ENCODE measurements around the gene GUSB. TPM values are rescaled to one million over a fixed set of nuclear protein-coding genes. Genes with fewer than 3 reads are reported as not detected.

Gene GUSB
- total and polyA plus RNA-seq, 2 of the 8 experiments (the other 6 are each of a cell fraction or from before 2014, with no cell fraction given): 43.6 to 71.3 TPM

DNA sequence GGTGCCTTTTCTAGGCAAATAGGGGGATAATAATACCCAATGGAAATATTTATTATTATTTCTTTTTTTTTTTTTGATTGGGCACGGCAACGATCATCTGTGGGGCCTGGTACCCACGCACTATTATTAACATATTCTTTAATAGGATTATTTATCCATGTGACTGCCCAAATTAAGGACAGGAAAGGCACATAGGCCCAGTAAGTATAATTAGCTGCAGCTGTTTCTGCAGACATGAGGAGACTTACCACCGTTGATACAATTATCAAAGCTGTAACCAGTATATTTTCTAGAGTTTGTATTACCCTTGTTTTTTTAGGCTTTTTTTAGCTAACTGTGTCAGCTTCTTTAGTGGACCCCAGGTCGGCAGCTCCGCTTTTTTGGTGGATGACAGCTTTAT is 25.2 kb upstream of the GUSB start:
- Histone ChIP-seq H2BK120ac (replicated peaks; ENCODE audit: low read depth, low read length) (no peak overlapping the region), H3K4me2 (ENCODE audit: insufficient read depth in 1 of 2, low read depth in 2 of 2, low read length in 2 of 2) (no peak overlapping the region), H4K8ac (ENCODE audit: extremely low read depth, insufficient read depth, low read length) (no peak overlapping the region), H3K36me3 (ENCODE audit: control insufficient read depth in 2 of 4, insufficient read depth in 4 of 4, low read length in 3 of 4) (no peaks in the 10 kb centered on the region), H3K18ac (ENCODE audit: extremely low read depth, low read length) (no peak overlapping the region), H2AK5ac (ENCODE audit: low read depth, low read length) (no peak overlapping the region), H2BK12ac (ENCODE audit: low read depth, low read length) (no peak overlapping the region), H3K27me3 (replicated peaks in 1 of 4; ENCODE audit: control insufficient read depth in 3 of 4, extremely low read depth in 1 of 4, insufficient read depth in 3 of 4, low read length in 3 of 4) (no peaks in the 10 kb centered on the region), H3K23ac (ENCODE audit: insufficient read length) (no peak overlapping the region), H2BK15ac (ENCODE audit: low read length) (no peak overlapping the region), H2BK20ac (ENCODE audit: low read length) (no peak overlapping the region), H3K79me1 (ENCODE audit: low read depth, low read length) (no peaks in the 10 kb centered on the region), H3K56ac (replicated peaks; ENCODE audit: insufficient read length, low read depth, low read length) (no peak overlapping the region), H3K4me3 (ENCODE audit: extremely low read depth in 1 of 4, insufficient read depth in 2 of 4, low read depth in 3 of 4, low read length in 4 of 4) (no peak overlapping the region), H3K23me2 (ENCODE audit: low read depth, low read length) (no peaks in the 10 kb centered on the region), H2AFZ (ENCODE audit: low read length) (no peak overlapping the region), H3K14ac (ENCODE audit: insufficient read length) (no peak overlapping the region), H3K79me2 (ENCODE audit: control insufficient read depth in 1 of 2, insufficient read depth in 2 of 2, low read length in 2 of 2) (no peaks in the 10 kb centered on the region), H4K5ac (ENCODE audit: insufficient read length, low read depth, low read length) (no peak overlapping the region), H3K9ac (replicated peaks in 1 of 4; ENCODE audit: extremely low read depth in 1 of 4, low read depth in 3 of 4, low read length in 3 of 4) (no peak overlapping the region), H4K20me1 (replicated peaks in 1 of 2; ENCODE audit: control insufficient read depth in 1 of 2, insufficient read depth in 2 of 2, low read length in 2 of 2) (no peaks in the 10 kb centered on the region), H3K4me1 (replicated peaks in 1 of 4; ENCODE audit: control insufficient read depth in 3 of 4, insufficient read depth in 4 of 4, low read length in 3 of 4) (no peaks in the 10 kb centered on the region), H3K9me3 (ENCODE audit: insufficient read depth in 2 of 2, low read depth in 1 of 2, low read length in 1 of 2) (no peaks in the 10 kb centered on the region), H3K27ac (ENCODE audit: low read depth, low read length) (no peak overlapping the region), H3K4ac (replicated peaks; ENCODE audit: insufficient read length, low read depth, low read length) (no peak overlapping the region), H4K91ac (replicated peaks; ENCODE audit: insufficient read length, low read length) (no peak overlapping the region), H2BK5ac (ENCODE audit: low read depth, low read length) (no peak overlapping the region)
- no peak for DNase-seq (ENCODE audit: low read depth in 1 of 2, low spot score in 2 of 2)
- FAIRE-seq: no peak
- TF ChIP-seq SP2 (IDR thresholded peaks at IDR 0.05; ENCODE audit: low read length): no peak
- TF ChIP-seq CBX5 (IDR thresholded peaks at IDR 0.05; ENCODE audit: low read depth, low read length): no peak
- TF ChIP-seq SIX5 (IDR thresholded peaks at IDR 0.05; ENCODE audit: low read depth, low read length): no peak
- TF ChIP-seq, protein P1, sequence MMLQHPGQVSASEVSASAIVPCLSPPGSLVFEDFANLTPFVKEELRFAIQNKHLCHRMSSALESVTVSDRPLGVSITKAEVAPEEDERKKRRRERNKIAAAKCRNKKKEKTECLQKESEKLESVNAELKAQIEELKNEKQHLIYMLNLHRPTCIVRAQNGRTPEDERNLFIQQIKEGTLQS (IDR thresholded peaks at IDR 0.05; ENCODE audit: insufficient read depth, low read depth, low read length): no peak
- no peak for TF ChIP-seq RAD21 (IDR thresholded peaks at IDR 0.05 in 1 of 2, conservative IDR thresholded peaks at IDR 0.05 in 1 of 2; ENCODE audit: low read depth in 2 of 2, low read length in 2 of 2)
- no peak for TF ChIP-seq SP4 (IDR thresholded peaks at IDR 0.05; ENCODE audit: low read length)
- TF ChIP-seq EZH2 (IDR thresholded peaks at IDR 0.05; ENCODE audit: low read depth, low read length, severe bottlenecking): no peak
- no peak for TF ChIP-seq POLR2A (IDR thresholded peaks at IDR 0.05; ENCODE audit: control extremely low read depth in 1 of 2, low read depth in 2 of 2, low read length in 2 of 2)
- TF ChIP-seq TEAD4 (IDR thresholded peaks at IDR 0.05; ENCODE audit: low read depth, low read length): no peak
- TF ChIP-seq SIN3A (conservative IDR thresholded peaks at IDR 0.05 in 1 of 2, IDR thresholded peaks at IDR 0.05 in 1 of 2; ENCODE audit: low read depth in 1 of 2, low read length in 2 of 2): no peak
- TF ChIP-seq SP1 (IDR thresholded peaks at IDR 0.05; ENCODE audit: low read depth, low read length): no peak
- 95% methylated on average over 6 of the region's 6 CpGs; no CpG with 5 or more reads in 1 of the 2 experiments for WGBS, 2 experiments (ENCODE audit: extremely low coverage in 1 of 2, insufficient coverage in 1 of 2, insufficient read length in 1 of 2, insufficient replicate concordance in 2 of 2, low coverage in 1 of 2, low lambda C conversion rate in 2 of 2, missing lambda C conversion rate in 1 of 2)
- CTCF ChIA-PET (ENCODE audit: partially characterized antibody): interaction anchor here (1.0 kb wide), 1 partner anchor 25 kb away, joined by 3 read pairs; no protein-coding TSS in a partner anchor
- POLR2A ChIA-PET (ENCODE audit: partially characterized antibody): no interaction called here

Data from H1 (cell line).